Esophagus muscularis mucosa (tissue), 4 donors: ENCODE results near the gene RPS25. TPM values are rescaled to one million over a fixed set of nuclear protein-coding genes. Genes with fewer than 3 reads are reported as not detected.

Experiments used
- DNase-seq: peaks from one replicate; pipeline ENCODE4 v3.0.0-alpha.2; 2017; ENCODE audit errors: extremely low spot score
- H3K27ac ChIP-seq, 4 donors: fragments of 200-600 bp; sonication (generic); replicated peaks in 1 of 4; 1 replicate in 3 of 4; 2 replicates in 1 of 4; pipeline ENCODE4 v1.5.1; 2016 to 2019; ENCODE audit warnings: mild to moderate bottlenecking in 1 of 4
- H3K27me3 ChIP-seq, 4 donors: fragments of 200-600 bp; sonication (generic); one replicate each; pipeline versions ENCODE4 v1.5.1 to v1.6.0; 2016 to 2019
- H3K36me3 ChIP-seq, 4 donors: fragments of 200-600 bp; sonication (generic); one replicate each; pipeline ENCODE4 v1.5.1; 2016 to 2019
- H3K4me1 ChIP-seq, 4 donors: fragments of 200-600 bp; sonication (generic); one replicate each; pipeline ENCODE4 v1.5.1; 2016 to 2019
- H3K4me3 ChIP-seq, 4 donors: fragments of 200-600 bp; sonication (generic); 1 replicate in 2 of 4; 2 replicates in 2 of 4; pipeline ENCODE4 v1.5.1; 2016 to 2019; ENCODE audit warnings: mild to moderate bottlenecking in 4 of 4, moderate library complexity in 1 of 4
- H3K9me3 ChIP-seq, 4 donors: fragments of 200-600 bp; sonication (generic); 1 replicate in 3 of 4; 2 replicates in 1 of 4; pipeline ENCODE4 v1.5.1; 2016 to 2019
- CTCF ChIP-seq, 3 experiments: fragments of 200-600 bp in 2 of 3; fragments of 450-650 bp in 1 of 3; sonication (generic) in 2 of 3; IDR thresholded peaks; one replicate each; pipeline ENCODE4 v1.5.1; 2017 to 2019; ENCODE audit warnings: antibody characterized with exemption in 3 of 3, mild to moderate bottlenecking in 2 of 3, moderate library complexity in 1 of 3
- EP300 ChIP-seq: sonication (generic); formaldehyde crosslinking; IDR thresholded peaks from one replicate; pipeline ENCODE4 v1.6.1; 2017; ENCODE audit warnings: antibody characterized with exemption
- POLR2A ChIP-seq: fragments of 450-650 bp; IDR thresholded peaks from one replicate; pipeline ENCODE4 v1.6.1; 2017; ENCODE audit warnings: antibody characterized with exemption, moderate library complexity, mild to moderate bottlenecking, low read depth
- POLR2AphosphoS5 ChIP-seq, 2 donors: sonication (generic); formaldehyde crosslinking; IDR thresholded peaks; one replicate each; pipeline ENCODE4 v1.6.1; 2017; ENCODE audit warnings: antibody characterized with exemption in 2 of 2
- WGBS: methylation state at CpG from one replicate; pipeline ENCODE4 v1.1.5; 2018; 5-methylcytosine and 5-hydroxymethylcytosine counted together
- intact Hi-C: fragments of 100-400 bp; cut with DNase I; formaldehyde crosslinking; loops from one replicate; pipeline ENCODE4 v1.15.1; 2023
- total RNA-seq, 4 donors: library from RNA; depleted of rRNA; stranded (reverse); fragments of >200 nt; gene quantifications; one replicate each; pipeline versions ENCODE4 v1.1.0 to v1.2.1, GENCODE V29; 2016

RPS25 gene
- total RNA-seq, 4 donors from 2014 or later: 1,036 to 2,235 (median 1,740) TPM

- no peak for DNase-seq
- 94% methylated on average over 8 of the region's 10 CpGs for WGBS
- TF ChIP-seq POLR2AphosphoS5 (IDR thresholded peaks at IDR 0.05) (no peak), POLR2A (no peak), CTCF (IDR thresholded peaks at IDR 0.05) (no peak), EP300 (no peak)
- Histone ChIP-seq H3K36me3 (peaks cover 46 to 60% (median 58%) of the 10 kb centered on the region in 4 donors), H3K27me3 (no peaks in the 10 kb centered on the region), H3K4me3 (no peak overlapping the region), H3K4me1 (peaks cover 13 to 30% (median 25%) of the 10 kb centered on the region in 4 donors), H3K9me3 (no peaks in the 10 kb centered on the region), H3K27ac (no peak overlapping the region)
- intact Hi-C loops: no loop called here
These were observed 36.3 kb upstream of the RPS25 start for GRCh38 chr11:119054418-119054817.

- intact Hi-C loops: no loop called here
- Histone ChIP-seq H3K27me3 (no peaks in the 10 kb centered on the region), H3K27ac (no peak overlapping the region), H3K36me3 (peaks cover 67 to 82% (median 80%) of the 10 kb centered on the region in 4 donors), H3K4me1 (peaks cover 7 to 20% (median 15%) of the 10 kb centered on the region in 4 donors), H3K9me3 (no peaks in the 10 kb centered on the region), H3K4me3 (no peak overlapping the region)
- 92% methylated on average over 21 of the region's 23 CpGs for WGBS
- no peak for DNase-seq
- no peak for TF ChIP-seq EP300
- no peak for TF ChIP-seq POLR2AphosphoS5 (IDR thresholded peaks at IDR 0.05)
- no peak for TF ChIP-seq CTCF (IDR thresholded peaks at IDR 0.05)
- TF ChIP-seq POLR2A: no peak
These were observed 34.1 kb upstream of the RPS25 start for GRCh38 chr11:119052163-119052814.

GRCh38 chr11:119051440-119052162 is 33.5 kb upstream of the RPS25 start:
- WGBS: 89% methylated on average over 15 of the region's 17 CpGs
- Histone ChIP-seq H3K27ac (no peak overlapping the region), H3K36me3 (peaks cover 72 to 89% (median 86%) of the 10 kb centered on the region in 4 donors), H3K4me3 (no peak overlapping the region), H3K9me3 (no peaks in the 10 kb centered on the region), H3K4me1 (peaks cover 7 to 20% (median 15%) of the 10 kb centered on the region in 4 donors), H3K27me3 (no peaks in the 10 kb centered on the region)
- no peak for TF ChIP-seq POLR2AphosphoS5 (IDR thresholded peaks at IDR 0.05)
- no peak for TF ChIP-seq EP300
- no peak for TF ChIP-seq CTCF (IDR thresholded peaks at IDR 0.05)
- TF ChIP-seq POLR2A: no peak
- no peak for DNase-seq
- intact Hi-C loops: no loop called here

- no peak overlapping the region for H3K27ac ChIP-seq
- intact Hi-C loops: no loop called here
- no peaks in the 10 kb centered on the region for H3K9me3 ChIP-seq
- no peak for DNase-seq
- H3K36me3 ChIP-seq: peaks cover 72 to 98% (median 95%) of the 10 kb centered on the region in 4 donors
- TF ChIP-seq POLR2AphosphoS5 (IDR thresholded peaks at IDR 0.05): no peak
- TF ChIP-seq EP300: no peak
- no peak for TF ChIP-seq POLR2A
- no peak for TF ChIP-seq CTCF (IDR thresholded peaks at IDR 0.05)
- H3K4me1 ChIP-seq: no peaks in the 10 kb centered on the region
- H3K4me3 ChIP-seq: no peak overlapping the region
- no peaks in the 10 kb centered on the region for H3K27me3 ChIP-seq
- WGBS: 97% methylated on average over 4 of the region's 7 CpGs
These were observed 30.9 kb upstream of the RPS25 start for GRCh38 chr11:119049081-119049480.
